ENCODE measurements around the gene FLOT2. TPM values are rescaled to one million over a fixed set of nuclear protein-coding genes. Genes with fewer than 3 reads are reported as not detected.

Gene FLOT2
- total RNA-seq, 4 donors from 2014 or later: 15.3 to 37.9 (median 28.4) TPM

DNA sequence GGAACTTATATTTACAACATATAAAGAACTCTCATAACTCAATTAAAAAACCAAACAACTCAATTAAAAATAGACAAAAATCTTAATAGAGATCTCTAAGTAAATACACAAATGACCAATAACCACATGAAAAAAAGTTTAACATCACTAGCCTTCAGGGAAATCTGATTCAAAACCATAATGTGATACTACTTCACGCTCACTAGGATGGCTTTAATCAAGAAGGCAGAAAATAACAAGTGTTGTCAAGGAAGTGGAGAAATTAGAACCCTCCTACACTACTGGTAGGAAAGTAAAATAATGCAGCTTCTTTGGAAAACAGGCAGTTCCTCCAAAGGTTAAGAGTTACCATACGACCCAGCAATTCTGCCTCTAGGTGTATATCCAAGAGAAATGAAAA, 45.4 kb upstream of the FLOT2 start:
- Histone ChIP-seq H3K4me1 (peaks cover 92 to 98% of the 10 kb centered on the region in 2 donors), H3K36me3 (no peaks in the 10 kb centered on the region), H3K27me3 (no peaks in the 10 kb centered on the region), H3K4me3 (no peak overlapping the region), H3K27ac (peak overlapping the region; percentile 96 to 97 (median 96)), H3K9me3 (no peaks in the 10 kb centered on the region)
- intact Hi-C loops (cut with DNase I; ENCODE audit: low total_unique reads) (no loop called here), in situ Hi-C loops (cut with MboI; ENCODE audit: low sequenced_read_pairs in 4 of 4) (no loop called here)
- TF ChIP-seq, protein P1, sequence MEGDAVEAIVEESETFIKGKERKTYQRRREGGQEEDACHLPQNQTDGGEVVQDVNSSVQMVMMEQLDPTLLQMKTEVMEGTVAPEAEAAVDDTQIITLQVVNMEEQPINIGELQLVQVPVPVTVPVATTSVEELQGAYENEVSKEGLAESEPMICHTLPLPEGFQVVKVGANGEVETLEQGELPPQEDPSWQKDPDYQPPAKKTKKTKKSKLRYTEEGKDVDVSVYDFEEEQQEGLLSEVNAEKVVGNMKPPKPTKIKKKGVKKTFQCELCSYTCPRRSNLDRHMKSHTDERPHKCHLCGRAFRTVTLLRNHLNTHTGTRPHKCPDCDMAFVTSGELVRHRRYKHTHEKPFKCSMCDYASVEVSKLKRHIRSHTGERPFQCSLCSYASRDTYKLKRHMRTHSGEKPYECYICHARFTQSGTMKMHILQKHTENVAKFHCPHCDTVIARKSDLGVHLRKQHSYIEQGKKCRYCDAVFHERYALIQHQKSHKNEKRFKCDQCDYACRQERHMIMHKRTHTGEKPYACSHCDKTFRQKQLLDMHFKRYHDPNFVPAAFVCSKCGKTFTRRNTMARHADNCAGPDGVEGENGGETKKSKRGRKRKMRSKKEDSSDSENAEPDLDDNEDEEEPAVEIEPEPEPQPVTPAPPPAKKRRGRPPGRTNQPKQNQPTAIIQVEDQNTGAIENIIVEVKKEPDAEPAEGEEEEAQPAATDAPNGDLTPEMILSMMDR (IDR thresholded peaks at IDR 0.05 in 4 of 5, conservative IDR thresholded peaks at IDR 0.05 in 1 of 5): no peak
- no peak for TF ChIP-seq POLR2A (IDR thresholded peaks at IDR 0.05)
- DNase-seq: no peak
- ATAC-seq: no peak

GRCh38 chr17:28941251-28941650, 43.7 kb upstream of the FLOT2 start:
- peaks cover 92 to 97% of the 10 kb centered on the region in 2 donors for H3K4me1 ChIP-seq
- intact Hi-C loops (cut with DNase I; ENCODE audit: low total_unique reads): no loop called here

DNA sequence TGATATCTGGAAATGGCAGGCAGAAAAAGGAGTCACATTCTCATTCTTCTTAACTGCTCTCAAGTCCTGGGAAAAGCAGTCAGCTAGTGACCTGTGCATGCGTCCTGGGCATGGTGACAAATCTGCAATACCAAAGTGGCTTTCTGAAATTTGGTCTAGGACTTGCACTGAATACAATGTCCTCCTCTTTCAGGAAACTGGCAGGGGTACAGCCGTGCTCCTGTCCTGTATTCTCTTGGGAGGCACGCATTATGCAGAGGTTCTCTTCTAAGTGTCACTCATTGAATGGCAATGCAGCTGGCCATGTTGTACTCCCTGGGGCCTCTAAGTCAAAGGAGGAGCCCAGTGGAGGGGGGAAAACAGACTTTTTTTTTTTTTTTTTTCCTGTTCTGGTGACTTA, 43.1 kb upstream of the FLOT2 start:
- ATAC-seq (peak; percentile 80 to 82), DNase-seq (peak; percentile 81 to 90)
- peaks cover 92 to 97% of the 10 kb centered on the region in 2 donors for H3K4me1 ChIP-seq
- TF ChIP-seq, protein P1 (IDR thresholded peaks at IDR 0.05 in 4 of 5, conservative IDR thresholded peaks at IDR 0.05 in 1 of 5): no peak
- no peak for TF ChIP-seq POLR2A (IDR thresholded peaks at IDR 0.05)
- peak overlapping the region; percentile 80 to 97 (median 96) for H3K27ac ChIP-seq
- in situ Hi-C loops (cut with MboI; ENCODE audit: low sequenced_read_pairs in 4 of 4): no loop called here
- peak overlapping the region in 2 of 4 donors; percentile 8 to 17 for H3K4me3 ChIP-seq
- intact Hi-C loops (cut with DNase I; ENCODE audit: low total_unique reads): no loop called here
- H3K36me3 ChIP-seq: no peaks in the 10 kb centered on the region
- H3K27me3 ChIP-seq: no peaks in the 10 kb centered on the region
- H3K9me3 ChIP-seq: no peaks in the 10 kb centered on the region

More at GRCh38 chr17:28941251-28941650, 43.7 kb upstream of the FLOT2 start:
- Histone ChIP-seq H3K4me3 (no peak overlapping the region), H3K36me3 (no peaks in the 10 kb centered on the region), H3K27ac (peak overlapping the region; percentile 80 to 97 (median 96)), H3K27me3 (no peaks in the 10 kb centered on the region), H3K9me3 (no peaks in the 10 kb centered on the region)
- in situ Hi-C loops (cut with MboI; ENCODE audit: low sequenced_read_pairs in 4 of 4): no loop called here
- DNase-seq: no peak
- ATAC-seq: no peak
- TF ChIP-seq, protein P1 (IDR thresholded peaks at IDR 0.05 in 4 of 5, conservative IDR thresholded peaks at IDR 0.05 in 1 of 5): no peak
- no peak for TF ChIP-seq POLR2A (IDR thresholded peaks at IDR 0.05)

- peak overlapping the region in 2 of 4 donors; percentile 8 to 17 for H3K4me3 ChIP-seq
- ATAC-seq (no peak), DNase-seq (no peak)
- no peaks in the 10 kb centered on the region for H3K36me3 ChIP-seq
- in situ Hi-C loops (cut with MboI; ENCODE audit: low sequenced_read_pairs in 4 of 4) (no loop called here), intact Hi-C loops (cut with DNase I; ENCODE audit: low total_unique reads) (no loop called here)
- no peaks in the 10 kb centered on the region for H3K27me3 ChIP-seq
- H3K4me1 ChIP-seq: peaks cover 91 to 97% of the 10 kb centered on the region in 2 donors
- peak overlapping the region; percentile 80 to 97 (median 96) for H3K27ac ChIP-seq
- no peaks in the 10 kb centered on the region for H3K9me3 ChIP-seq
- TF ChIP-seq, protein P1 (IDR thresholded peaks at IDR 0.05 in 4 of 5, conservative IDR thresholded peaks at IDR 0.05 in 1 of 5): no peak
- TF ChIP-seq POLR2A (IDR thresholded peaks at IDR 0.05): no peak
These were observed 42.6 kb upstream of the FLOT2 start for GRCh38 chr17:28940142-28940541.

DNA sequence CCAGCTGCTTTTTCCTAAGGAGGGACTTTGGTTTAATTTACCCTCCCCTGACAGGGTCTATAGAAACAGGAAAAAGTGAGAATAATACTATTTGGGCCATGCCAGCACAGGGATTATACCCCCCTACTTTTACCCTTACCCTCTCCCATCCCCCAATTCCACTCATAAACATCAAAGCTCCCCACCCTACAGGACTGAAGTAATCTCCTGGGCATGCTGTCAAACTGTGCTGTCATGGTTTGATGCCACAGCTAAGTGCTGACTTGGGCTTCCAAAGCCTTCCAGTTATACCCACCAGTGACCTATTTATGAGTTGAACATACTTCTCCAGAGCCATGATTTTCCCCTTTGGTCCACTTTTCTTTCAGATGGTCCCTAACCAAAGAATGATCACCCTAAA, 41.0 kb upstream of the FLOT2 start:
- peak overlapping the region in 2 of 4 donors; percentile 2 to 17 for H3K4me3 ChIP-seq
- H3K9me3 ChIP-seq: no peaks in the 10 kb centered on the region
- H3K27me3 ChIP-seq: no peaks in the 10 kb centered on the region
- no peak for TF ChIP-seq POLR2A (IDR thresholded peaks at IDR 0.05)
- TF ChIP-seq, protein P1 (IDR thresholded peaks at IDR 0.05 in 4 of 5, conservative IDR thresholded peaks at IDR 0.05 in 1 of 5): no peak
- peak; percentile 46 to 77 for DNase-seq
- peaks cover 75 to 83% of the 10 kb centered on the region in 2 donors for H3K4me1 ChIP-seq
- intact Hi-C loops (cut with DNase I; ENCODE audit: low total_unique reads) (no loop called here), in situ Hi-C loops (cut with MboI; ENCODE audit: low sequenced_read_pairs in 4 of 4) (no loop called here)
- H3K27ac ChIP-seq: peak overlapping the region; percentile 80 to 97 (median 96)
- no peaks in the 10 kb centered on the region for H3K36me3 ChIP-seq
- peak; percentile 48 to 70 for ATAC-seq

All from gastrocnemius medialis (tissue), 4 donors.